B cell (primary cell): ENCODE data around the gene SH3RF3. TPM values are rescaled to one million over a fixed set of nuclear protein-coding genes. Genes with fewer than 3 reads are reported as not detected.

ENCODE experiments used
- ATAC-seq: fragments of 200-7000 bp; cut with Tn5 transposase; one replicate; pipeline ENCODE4 v1.10.0; 2021; ENCODE audit warnings: low read depth, mild to moderate bottlenecking, moderate number of reproducible peaks, moderate library complexity
- CTCF ChIA-PET: fragments of 350-600 bp; sonication (Branson Sonifier 250); formaldehyde crosslinking; loops from one replicate; lab custom pipeline; 2021; ENCODE audit warnings: antibody characterized with exemption, inconsistent platforms; lab: Charles Lee
- POLR2A ChIA-PET: fragments of 350-600 bp; sonication (Branson Sonifier 250); formaldehyde crosslinking; loops from one replicate; lab custom pipeline; 2021; ENCODE audit warnings: antibody characterized with exemption; lab: Charles Lee
- DNase-seq: peaks from one replicate; pipeline ENCODE4 v3.0.0; 2013
- H2AFZ ChIP-seq: 2 replicates; pipeline ENCODE4 v1.6.1; 2012; ENCODE audit warnings: mild to moderate bottlenecking, low read depth, low read length; ENCODE audit not compliant: insufficient read depth, poor library complexity, severe bottlenecking
- H3K27ac ChIP-seq, 2 donors: 1 replicate in 1 of 2; 2 replicates in 1 of 2; pipeline ENCODE4 v1.5.1; 2012 to 2013; ENCODE audit warnings: low read length in 2 of 2, mild to moderate bottlenecking in 2 of 2, moderate library complexity in 1 of 2
- H3K27me3 ChIP-seq, 4 experiments: fragments of 200-600 bp in 1 of 4; sonication (generic) in 1 of 4; replicated peaks in 1 of 4; 1 replicate in 2 of 4; 2 replicates in 2 of 4; pipeline versions ENCODE4 v1.6.1 to v1.7.0; 2013 to 2016; ENCODE audit warnings: low read length in 3 of 4, mild to moderate bottlenecking in 2 of 4, mixed read lengths in 1 of 4, moderate library complexity in 1 of 4; ENCODE audit not compliant: insufficient read depth in 4 of 4, control insufficient read depth in 3 of 4; ENCODE audit errors: control extremely low read depth in 1 of 4
- H3K36me3 ChIP-seq, 2 experiments: replicated peaks in 1 of 2; 1 replicate in 1 of 2; 2 replicates in 1 of 2; pipeline versions ENCODE4 v1.6.1 to v1.7.1; 2013; ENCODE audit warnings: low read length in 1 of 2; ENCODE audit not compliant: insufficient read depth in 2 of 2, control insufficient read depth in 1 of 2; ENCODE audit errors: control extremely low read depth in 1 of 2, extremely low read depth in 1 of 2
- H3K4me1 ChIP-seq, 2 donors: fragments of 200-600 bp in 1 of 2; sonication (generic) in 1 of 2; 1 replicate in 1 of 2; 2 replicates in 1 of 2; pipeline versions ENCODE4 v1.5.1 to v1.6.1; 2013 to 2017; ENCODE audit warnings: low read length in 2 of 2; ENCODE audit not compliant: control insufficient read depth in 2 of 2, insufficient read depth in 2 of 2
- H3K4me2 ChIP-seq: replicated peaks from 2 replicates; pipeline ENCODE3; 2012; ENCODE audit warnings: mild to moderate bottlenecking, low read depth, low read length; ENCODE audit not compliant: poor library complexity, severe bottlenecking
- H3K4me3 ChIP-seq, 5 experiments: fragments of 200-600 bp in 1 of 5; sonication (generic) in 1 of 5; 1 replicate in 3 of 5; 2 replicates in 2 of 5; pipeline versions ENCODE4 v1.5.1 to v1.7.0; 2011 to 2016; ENCODE audit warnings: low read length in 4 of 5, mild to moderate bottlenecking in 4 of 5, low read depth in 2 of 5, control low read depth in 1 of 5, moderate library complexity in 1 of 5; ENCODE audit not compliant: insufficient read depth in 1 of 5; ENCODE audit errors: control extremely low read depth in 1 of 5, extremely low read depth in 1 of 5
- H3K79me2 ChIP-seq: fragments of 200-600 bp; sonication (generic); one replicate; pipeline ENCODE4 v1.6.0; 2016; ENCODE audit warnings: low read length; ENCODE audit not compliant: control insufficient read depth, insufficient read depth
- H3K9ac ChIP-seq: fragments of 200-600 bp; sonication (generic); 2 replicates; pipeline ENCODE4 v1.6.1; 2017; ENCODE audit warnings: mild to moderate bottlenecking, low read length, moderate library complexity
- H3K9me3 ChIP-seq, 3 donors: one replicate each; pipeline versions ENCODE4 v1.6.1 to v1.7.1; 2013; ENCODE audit warnings: low read length in 2 of 3; ENCODE audit not compliant: control insufficient read depth in 2 of 3, insufficient read depth in 1 of 3; ENCODE audit errors: control extremely low read depth in 1 of 3
- H4K20me1 ChIP-seq: 2 replicates; pipeline ENCODE4 v1.6.0; 2012; ENCODE audit warnings: mild to moderate bottlenecking, low read length; ENCODE audit not compliant: insufficient read depth, control insufficient read depth, poor library complexity, severe bottlenecking
- H3K27ac Mint-ChIP-seq: one replicate; pipeline ENCODE4 v1.8.0; 2021; ENCODE audit warnings: mixed read lengths
- H3K27me3 Mint-ChIP-seq: one replicate; pipeline ENCODE4 v1.8.0; 2021; ENCODE audit warnings: mixed read lengths
- H3K4me1 Mint-ChIP-seq: one replicate; pipeline ENCODE4 v1.8.0; 2021; ENCODE audit warnings: mixed read lengths
- H3K4me3 Mint-ChIP-seq: one replicate; pipeline ENCODE4 v1.8.0; 2021; ENCODE audit warnings: mixed read lengths
- H3K9me3 Mint-ChIP-seq: one replicate; pipeline ENCODE4 v1.8.0; 2022; ENCODE audit warnings: mixed read lengths; ENCODE audit not compliant: insufficient read depth
- CTCF ChIP-seq: fragments of 200-600 bp; IDR thresholded peaks from one replicate; pipeline ENCODE4 v1.8.0; 2022; ENCODE audit warnings: antibody characterized with exemption, mild to moderate bottlenecking
- EZH2 ChIP-seq: IDR thresholded peaks from 2 replicates; pipeline ENCODE4 v1.6.1; 2012; ENCODE audit warnings: borderline replicate concordance, low read depth, mild to moderate bottlenecking, moderate library complexity, low read length; ENCODE audit not compliant: insufficient read depth, poor library complexity, severe bottlenecking
- WGBS: methylation state at CpG from one replicate; pipeline ENCODE4 v1.1.5; 2013; ENCODE audit warnings: missing lambda C conversion rate; ENCODE audit not compliant: insufficient coverage; 5-methylcytosine and 5-hydroxymethylcytosine counted together
- intact Hi-C: fragments of 100-400 bp; cut with micrococcal nuclease; formaldehyde crosslinking; loops from one replicate; pipeline ENCODE4 v1.10.0; 2022
- polyA plus RNA-seq: library from polyadenylated mRNA; depleted of rRNA; stranded (reverse); fragments of >200 nt; gene quantifications from 2 replicates; pipeline ENCODE4 v1.2.3, GENCODE V29; 2012
- total RNA-seq, 2 donors: library from RNA; stranded (reverse); fragments of 120-200 nt in 1 of 2; gene quantifications; 1 replicate in 1 of 2; 2 replicates in 1 of 2; pipeline versions ENCODE4 v1.2.3 to v1.2.4, GENCODE V29; 2013 to 2022

Gene SH3RF3
- total and polyA plus RNA-seq, 2 donors (not counting 1 experiment from before 2014, with no cell fraction given) = 0.07 to 1.2 TPM

- DNase-seq (no peak), ATAC-seq (no peak)
- no peaks in the 10 kb centered on the region for H3K79me2 ChIP-seq
- 89% methylated on average over 19 of the region's 22 CpGs for WGBS
- Mint-ChIP-seq H3K27me3 (no peaks in the 10 kb centered on the region), H3K4me1 (no peaks in the 10 kb centered on the region), H3K27ac (no peak overlapping the region), H3K4me3 (no peak overlapping the region), H3K9me3 (no peaks in the 10 kb centered on the region)
- no peak overlapping the region for H3K27ac ChIP-seq
- no peak for TF ChIP-seq EZH2
- TF ChIP-seq CTCF = no peak
- ChIA-PET POLR2A (no interaction called here), CTCF (no interaction called here)
- no peak overlapping the region for H2AFZ ChIP-seq
- no peaks in the 10 kb centered on the region for H3K4me1 ChIP-seq
- H3K9ac ChIP-seq = no peak overlapping the region
- no peaks in the 10 kb centered on the region for H3K9me3 ChIP-seq
- H3K36me3 ChIP-seq = no peaks in the 10 kb centered on the region
- intact Hi-C loops = no loop called here
- no peak overlapping the region for H3K4me2 ChIP-seq
- no peaks in the 10 kb centered on the region for H3K27me3 ChIP-seq
- H4K20me1 ChIP-seq = no peaks in the 10 kb centered on the region
- no peak overlapping the region for H3K4me3 ChIP-seq
Measured at GRCh38 chr2:109423556-109424359, 294.8 kb downstream of the SH3RF3 start.

GRCh38 chr2:109425411-109425810 is 296.4 kb downstream of the SH3RF3 start:
- Histone ChIP-seq H3K36me3 (no peaks in the 10 kb centered on the region), H3K9ac (no peak overlapping the region), H3K27ac (no peak overlapping the region), H4K20me1 (no peaks in the 10 kb centered on the region), H3K4me2 (no peak overlapping the region), H3K9me3 (no peaks in the 10 kb centered on the region), H3K4me1 (no peaks in the 10 kb centered on the region), H3K4me3 (no peak overlapping the region), H3K79me2 (no peaks in the 10 kb centered on the region), H2AFZ (no peak overlapping the region), H3K27me3 (no peaks in the 10 kb centered on the region)
- Mint-ChIP-seq H3K9me3 (no peaks in the 10 kb centered on the region), H3K4me3 (no peak overlapping the region), H3K27ac (no peak overlapping the region), H3K4me1 (no peaks in the 10 kb centered on the region), H3K27me3 (no peaks in the 10 kb centered on the region)
- DNase-seq (no peak), ATAC-seq (no peak)
- no peak for TF ChIP-seq CTCF
- TF ChIP-seq EZH2 = no peak
- CTCF ChIA-PET = no interaction called here
- 86% methylated on average over 1 of the region's 3 CpGs for WGBS
- intact Hi-C loops = no loop called here
- POLR2A ChIA-PET = no interaction called here
